HG03575 (cell line): ENCODE results near the gene HK2.
"Not testable (repeated sequence)": the region's sequence is repeated elsewhere in the genome, so short reads cannot be mapped to it uniquely, and the experiment has no call there.

Experiments used
- ATAC-seq: cut with Tn5 transposase; IDR thresholded peaks from one replicate; pipeline ENCODE4 v1.9.1; 2021; ENCODE audit not compliant: unreplicated experiment, insufficient number of reproducible peaks, low FRiP score; ENCODE audit errors: extremely low read depth

The HK2 gene

DNA sequence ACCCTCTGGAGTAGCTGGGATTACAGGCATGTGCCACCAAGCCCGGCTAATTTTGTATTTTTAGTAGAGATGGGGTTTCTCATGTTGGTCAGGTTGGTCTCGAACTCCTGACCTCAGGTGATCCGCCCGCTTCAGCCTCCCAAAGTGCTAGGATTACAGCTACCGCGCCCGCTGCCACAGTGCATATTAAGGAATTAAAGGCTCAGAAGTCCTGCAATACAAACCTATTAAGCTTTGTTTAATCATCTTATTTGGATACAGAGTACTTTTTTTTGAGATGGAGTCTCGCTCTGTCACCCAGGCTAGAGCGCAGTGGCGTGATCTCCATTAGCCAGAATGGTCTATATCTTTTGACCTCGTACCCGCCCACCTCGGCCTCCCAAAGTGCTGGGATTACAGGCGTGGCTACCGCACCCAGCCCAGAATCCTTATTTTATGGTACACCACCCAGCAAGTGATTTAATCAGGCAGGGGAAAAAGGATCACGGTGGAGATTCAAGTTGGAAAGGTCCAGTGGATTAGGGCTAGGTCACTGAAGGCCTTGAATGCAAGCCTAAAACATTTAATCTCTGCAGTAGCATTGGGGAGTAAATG, 21.3 kb downstream of the HK2 start:
- not testable (repeated sequence) for ATAC-seq

DNA sequence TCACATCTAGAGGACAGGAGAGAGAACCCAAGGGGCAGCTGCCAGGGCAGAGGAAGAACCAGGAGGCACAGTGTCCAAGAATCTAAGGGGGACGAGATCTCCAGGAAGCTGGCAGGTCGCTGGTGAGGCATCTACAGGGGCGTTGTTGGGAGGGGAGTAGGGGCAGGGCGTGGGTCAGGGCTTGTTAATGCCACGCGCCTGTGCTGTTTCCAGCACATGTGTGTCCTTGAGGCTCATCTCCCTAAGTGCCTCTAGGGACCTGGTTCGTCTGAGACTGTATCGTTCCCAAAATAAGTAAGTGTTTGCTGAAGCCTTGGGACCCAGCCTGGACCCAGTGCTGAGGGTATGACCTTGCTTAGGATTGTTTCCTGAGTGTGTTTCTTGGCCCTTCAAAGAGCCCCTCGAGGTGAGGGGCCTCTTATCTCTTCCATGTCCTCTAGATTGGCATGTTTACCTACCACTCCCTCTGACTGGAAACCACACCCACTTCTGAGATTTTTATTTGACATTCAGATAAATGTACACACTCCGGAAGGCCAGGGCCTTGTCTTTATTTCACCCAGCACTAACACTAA, 22.2 kb downstream of the HK2 start:
- ATAC-seq: no peak

DNA sequence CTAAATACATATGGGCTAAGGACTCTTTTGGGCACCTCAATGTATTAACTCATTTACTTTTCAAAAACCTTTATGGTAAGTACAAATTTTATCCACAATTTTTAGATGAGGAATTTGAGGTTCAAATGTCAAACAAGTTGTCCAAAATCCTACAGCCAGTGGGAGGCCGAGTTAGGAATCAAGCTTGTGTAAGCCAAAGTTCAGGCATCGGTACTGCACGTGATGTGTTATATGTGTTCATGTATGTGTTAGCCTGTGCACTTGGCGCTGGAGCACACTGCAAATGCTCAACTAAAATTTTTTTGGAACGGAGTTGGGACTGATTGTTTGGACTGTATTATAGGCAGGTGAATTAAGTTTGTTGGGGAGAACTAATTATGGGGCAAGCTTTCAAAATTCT, 22.7 kb downstream of the HK2 start:
- no peak for ATAC-seq

GRCh38 chr2:74857215-74857614, 23.3 kb downstream of the HK2 start:
- no peak for ATAC-seq

GRCh38 chr2:74857725-74858124, 23.8 kb downstream of the HK2 start:
- no peak for ATAC-seq

GRCh38 chr2:74858281-74858680, 24.4 kb downstream of the HK2 start:
- no peak for ATAC-seq

DNA sequence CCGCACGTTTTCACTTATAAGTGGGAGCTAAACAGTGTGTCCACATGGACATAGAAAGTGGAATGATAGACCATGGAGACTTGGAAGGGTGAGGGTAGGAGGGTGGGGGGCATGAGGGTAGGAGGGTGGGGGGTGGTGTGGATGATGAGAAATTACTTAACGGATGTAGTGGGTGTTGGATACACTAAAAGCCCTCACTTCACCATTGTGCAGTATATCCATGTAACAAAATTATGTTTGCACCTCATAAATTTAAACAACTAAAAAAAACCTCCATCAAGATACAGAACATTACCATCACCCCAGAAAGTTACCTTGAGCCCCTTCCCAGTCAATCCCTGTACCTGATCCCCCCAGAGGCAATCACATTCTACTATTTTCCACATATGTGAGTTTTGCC, 26.2 kb downstream of the HK2 start:
- no peak for ATAC-seq

- ATAC-seq: no peak
These were observed 26.6 kb downstream of the HK2 start for GRCh38 chr2:74860521-74860920.

DNA sequence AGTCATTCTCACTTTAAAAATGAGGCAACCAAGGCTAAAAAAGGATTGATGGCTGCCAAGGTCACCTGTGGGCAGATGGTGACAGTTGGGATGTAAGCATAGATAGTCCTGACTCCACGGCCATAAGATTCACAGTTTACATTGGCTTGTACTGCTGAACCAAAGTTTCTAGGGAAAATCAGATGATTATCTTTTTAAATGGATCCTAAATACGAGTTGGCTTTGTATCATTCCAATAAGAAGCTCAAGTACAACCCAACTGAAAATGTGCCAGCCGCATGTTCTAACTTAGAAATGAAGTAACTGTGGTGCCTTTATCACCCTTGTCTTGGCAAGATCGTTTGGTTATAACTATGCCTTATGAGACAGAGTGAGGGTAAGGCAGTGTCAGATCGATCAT, 27.6 kb downstream of the HK2 start:
- ATAC-seq: no peak

DNA sequence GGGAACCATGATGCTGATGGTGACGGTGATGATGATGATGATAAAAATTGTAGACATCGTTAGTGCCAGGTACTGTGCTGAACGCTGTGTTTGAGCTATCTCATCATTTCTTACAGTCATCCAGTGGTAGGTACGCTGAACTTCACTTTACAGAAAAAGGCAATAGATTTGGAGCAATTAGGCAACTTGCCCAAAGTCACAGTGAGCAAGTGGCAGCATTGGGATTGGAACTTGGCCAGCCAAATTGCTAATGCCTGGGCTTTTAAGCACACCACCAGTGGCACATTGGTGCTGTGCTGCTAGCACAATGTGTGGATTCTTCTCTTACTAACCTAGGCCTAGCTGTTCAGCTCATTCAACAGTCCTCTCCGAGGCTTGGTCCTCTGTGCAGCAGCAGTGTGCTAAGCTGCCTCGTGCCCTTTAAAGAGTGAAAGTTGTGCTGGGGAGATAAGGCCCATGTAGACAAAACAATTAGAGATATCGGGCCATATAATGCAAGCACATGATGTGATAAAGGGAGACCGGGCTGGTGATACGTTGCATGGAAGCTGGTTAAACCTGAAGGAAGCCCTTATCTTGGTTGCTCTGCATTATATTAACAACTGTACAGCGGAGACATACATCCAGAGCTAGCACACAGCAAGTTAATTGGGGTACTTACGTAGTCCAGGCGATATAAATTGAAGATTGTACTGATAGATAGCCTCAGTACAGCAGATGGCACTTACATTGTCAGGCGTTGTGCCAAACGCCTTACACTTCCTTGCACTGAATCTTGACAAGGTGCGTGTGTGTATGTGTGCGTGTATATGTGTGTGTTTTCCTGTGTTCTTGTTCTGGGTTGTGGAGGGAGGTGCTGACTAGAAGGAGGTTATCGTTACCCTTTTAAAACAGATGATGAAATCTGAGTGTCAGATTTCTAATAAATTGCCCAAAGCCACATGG, 28.4 kb downstream of the HK2 start:
- ATAC-seq: no peak

DNA sequence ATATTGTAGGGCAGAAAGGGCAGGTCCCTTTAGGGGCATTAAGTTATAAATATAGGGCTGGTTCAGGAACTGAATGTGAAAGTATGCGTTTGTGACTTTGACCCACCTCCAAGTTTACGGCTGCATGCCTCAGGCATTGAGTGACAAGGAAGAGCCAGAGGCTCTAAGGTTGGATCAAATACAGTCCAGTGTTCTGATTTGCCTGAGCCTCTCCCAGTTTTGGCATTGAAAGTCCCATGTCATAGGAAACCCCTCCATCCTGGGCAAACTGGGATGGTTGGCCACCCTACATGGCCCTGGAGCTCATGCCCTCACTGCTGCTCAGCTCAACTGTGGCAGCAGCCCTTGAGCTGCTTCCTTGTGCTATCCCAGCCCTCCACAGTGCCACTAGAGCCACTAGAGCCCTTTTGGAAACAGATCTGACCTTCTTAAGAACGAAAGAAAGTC, 29.9 kb downstream of the HK2 start:
- no peak for ATAC-seq

DNA sequence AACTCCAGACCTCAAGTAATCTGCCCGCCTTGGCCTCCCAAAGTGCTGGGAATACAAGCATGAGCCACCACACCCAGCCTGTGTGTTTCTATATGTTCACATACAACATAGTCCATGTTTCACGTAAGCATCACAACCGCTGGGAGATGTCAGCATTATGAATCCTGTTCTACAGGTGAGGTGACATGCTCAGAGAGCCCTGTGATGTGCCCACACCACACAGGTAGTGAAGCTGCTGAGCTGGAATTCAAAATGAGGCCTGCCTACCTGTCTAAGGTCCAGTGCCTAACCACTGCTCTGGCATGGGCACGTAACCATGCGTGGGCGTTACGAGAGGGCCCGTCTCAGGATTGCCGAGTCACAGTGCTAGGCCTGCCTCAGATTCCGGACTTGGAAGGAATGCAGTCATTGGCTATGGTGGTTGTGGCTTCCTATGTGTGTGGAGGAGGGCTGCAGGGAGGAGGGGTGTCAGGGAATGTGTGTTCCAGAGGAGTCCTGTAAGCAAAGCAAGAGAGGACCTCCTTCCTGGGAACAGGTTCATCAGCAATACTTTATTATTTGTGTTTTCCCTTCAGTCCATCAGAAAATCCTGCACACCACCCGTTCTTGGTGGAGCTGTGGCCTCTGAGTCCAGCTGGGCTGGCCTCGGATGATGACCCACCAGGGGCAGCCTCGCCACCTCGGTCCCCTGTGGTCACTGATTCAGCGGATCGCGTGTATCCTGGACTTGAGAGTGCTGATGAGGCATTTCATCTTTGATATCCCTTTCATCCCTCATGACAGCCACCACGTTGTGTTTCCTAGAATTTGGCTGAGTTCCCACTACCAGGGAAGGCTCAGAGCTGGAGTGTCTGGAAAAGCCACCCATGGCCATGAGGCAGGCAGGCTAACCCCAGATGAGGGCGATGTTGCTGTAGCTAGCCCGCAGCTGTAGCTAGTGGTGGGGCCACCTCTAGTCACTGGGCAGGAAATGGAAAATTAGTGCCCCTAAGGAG, 31.1 kb downstream of the HK2 start:
- no peak for ATAC-seq

GRCh38 chr2:74865770-74866674, 32.1 kb downstream of the HK2 start:
- ATAC-seq: no peak

DNA sequence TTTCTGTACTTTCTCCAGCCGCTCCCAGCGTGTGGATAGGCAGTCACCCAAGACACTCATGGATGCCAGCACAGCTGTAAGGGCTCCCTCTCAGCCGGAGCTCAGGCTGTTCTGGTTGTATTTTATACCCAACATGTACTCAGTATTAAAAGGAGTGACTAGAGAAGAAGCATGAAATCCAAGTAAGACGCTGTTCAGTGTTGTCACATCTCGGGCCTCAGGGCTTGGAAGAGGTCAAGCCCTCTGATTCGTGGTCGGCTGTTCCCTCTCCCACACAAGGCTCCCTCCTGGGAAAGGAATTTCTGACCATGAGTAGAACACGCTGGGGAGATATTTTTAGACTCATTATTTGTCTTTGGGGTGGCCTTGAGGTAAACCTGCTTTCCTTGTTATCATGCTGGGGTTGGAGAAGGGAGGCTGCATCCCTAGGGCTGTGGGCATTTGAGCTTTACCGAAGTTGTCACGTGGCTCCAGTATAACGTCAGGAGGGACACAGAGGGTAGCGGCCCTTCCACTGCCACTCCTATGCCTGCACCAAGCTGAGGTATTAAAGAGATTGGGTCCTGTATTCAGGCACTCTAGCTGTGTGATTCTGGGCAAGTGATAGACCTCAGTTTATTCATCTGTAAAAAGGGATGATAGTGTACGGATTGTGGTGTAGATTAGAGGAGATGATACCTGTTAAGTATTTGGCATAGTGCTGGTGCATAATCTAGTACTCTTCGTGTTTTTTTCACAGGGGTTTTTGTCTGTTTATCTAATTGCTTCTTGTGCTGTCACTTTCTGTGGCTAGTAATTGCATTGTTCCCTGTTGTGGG, 34.1 kb downstream of the HK2 start:
- ATAC-seq: no peak

DNA sequence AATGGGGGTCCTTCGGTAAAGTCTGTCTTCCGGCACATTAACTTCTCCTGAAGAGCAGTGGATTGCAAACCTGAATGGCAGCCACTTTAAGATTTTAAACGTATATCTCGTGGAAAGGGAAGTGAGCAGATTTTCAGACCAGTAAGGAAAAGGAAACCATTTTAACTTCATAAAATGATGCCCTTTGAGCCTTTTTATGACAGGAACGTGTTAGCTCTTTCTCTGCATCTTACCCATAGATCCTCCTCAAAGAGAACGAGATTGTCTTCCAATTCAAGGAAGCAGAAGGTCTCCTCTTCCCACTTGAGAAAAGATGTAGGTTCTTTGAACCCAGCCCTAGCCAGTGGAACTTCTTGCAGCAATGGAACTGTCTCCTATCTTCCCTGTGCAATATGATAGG, 35.6 kb downstream of the HK2 start:
- no peak for ATAC-seq

GRCh38 chr2:74870951-74871350, 37.0 kb downstream of the HK2 start:
- ATAC-seq: no peak

- no peak for ATAC-seq
These were observed 37.5 kb downstream of the HK2 start for GRCh38 chr2:74871414-74871813.
